ENCODE results near the gene MIF4GD.

MIF4GD gene

DNA sequence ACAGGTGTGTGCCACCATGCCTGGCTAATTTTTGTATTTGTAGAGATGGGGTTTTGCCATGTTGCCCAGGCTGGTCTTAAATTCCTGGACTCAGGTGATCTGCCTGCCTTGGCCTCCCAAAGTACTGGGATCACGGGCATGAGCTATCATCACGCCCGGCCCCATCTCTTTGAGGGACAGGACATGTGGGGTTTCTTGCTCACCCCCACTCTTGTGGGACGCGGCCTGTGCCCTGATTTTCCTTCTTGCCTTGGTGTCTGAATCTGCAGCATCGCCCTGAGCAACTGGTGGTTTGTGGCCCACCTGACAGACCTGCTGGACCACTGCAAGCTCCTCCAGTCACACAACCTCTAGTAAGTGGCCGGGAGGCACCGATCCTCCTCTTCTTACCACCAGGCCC, 40.0 kb downstream of the MIF4GD start:
- no peak for DNase-seq

DNA sequence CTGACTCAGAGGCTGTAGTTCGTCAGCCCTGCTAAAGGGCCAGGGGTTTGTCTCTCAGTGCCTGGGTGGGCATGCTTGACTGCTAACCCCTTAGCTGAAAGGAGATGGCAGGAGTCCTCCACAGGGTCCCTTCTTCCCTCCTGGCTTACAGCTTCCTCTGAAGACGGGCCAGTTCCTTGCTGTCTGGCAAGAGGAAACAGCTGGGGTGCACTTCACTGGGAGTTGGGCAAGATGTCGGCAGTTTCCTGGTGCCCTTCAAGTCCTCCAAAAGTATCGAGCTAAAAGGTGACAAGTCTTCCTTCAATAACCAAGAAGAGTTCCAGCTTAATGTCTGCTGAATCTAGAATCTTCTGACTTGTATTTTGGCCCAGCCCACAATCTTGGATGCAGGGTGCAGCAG, 42.2 kb downstream of the MIF4GD start:
- no peak for DNase-seq

DNA sequence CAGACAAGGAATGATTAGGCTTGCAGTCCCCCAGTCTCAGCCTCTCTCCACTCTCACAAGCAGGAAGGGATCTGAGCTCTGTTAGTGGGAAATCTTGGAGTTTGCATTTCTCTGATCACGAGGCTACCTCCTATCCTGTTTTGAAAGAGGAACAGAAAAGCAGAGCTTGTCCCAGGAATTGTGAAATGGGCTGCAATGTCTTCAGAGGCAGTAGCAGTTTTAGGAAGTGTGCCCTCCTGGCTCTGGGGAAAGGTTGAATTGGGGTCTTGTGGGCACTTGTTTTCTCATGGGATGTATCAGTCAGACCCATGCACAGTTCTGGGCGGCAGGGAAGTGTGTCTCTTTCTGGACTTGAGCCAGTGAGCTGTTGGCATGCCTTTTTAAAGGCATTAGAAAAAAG, 42.7 kb downstream of the MIF4GD start:
- no peak for DNase-seq

DNA sequence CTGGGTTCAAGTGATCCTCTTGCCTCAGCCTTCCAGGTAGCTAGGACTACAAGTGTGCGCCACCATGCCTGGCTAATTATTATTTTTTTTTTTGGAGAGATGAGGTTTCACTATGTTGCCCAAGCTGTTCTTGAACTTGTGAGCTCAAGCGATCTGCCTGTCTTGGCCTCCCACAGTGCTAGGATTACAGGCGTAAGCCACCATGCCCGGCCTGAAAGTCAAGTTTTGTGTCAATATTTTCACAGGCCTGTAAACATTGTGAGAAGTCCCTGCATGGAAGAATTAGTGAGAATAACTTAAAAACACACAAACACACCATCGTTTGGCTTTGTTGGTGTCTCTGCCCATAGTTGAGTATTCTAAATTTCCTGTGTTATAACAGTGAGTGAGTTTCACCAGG, 43.3 kb downstream of the MIF4GD start:
- no peak for DNase-seq

DNA sequence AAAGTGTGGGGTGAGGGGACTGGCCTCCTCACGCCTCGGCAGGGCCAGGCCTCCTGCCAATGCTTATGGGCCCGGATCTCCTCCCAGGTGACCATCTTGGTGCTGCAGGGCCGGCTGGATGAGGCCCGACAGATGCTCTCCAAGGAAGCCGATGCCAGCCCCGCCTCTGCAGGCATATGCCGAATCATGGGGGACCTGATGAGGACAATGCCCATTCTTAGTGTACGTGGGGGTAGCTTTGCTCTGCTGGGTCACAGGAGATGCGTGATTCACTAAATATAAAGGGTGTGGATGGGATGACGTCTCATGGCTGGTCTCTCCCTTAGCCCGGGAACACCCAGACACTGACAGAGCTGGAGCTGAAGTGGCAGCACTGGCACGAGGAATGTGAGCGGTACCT, 46.0 kb downstream of the MIF4GD start:
- no peak for DNase-seq

DNA sequence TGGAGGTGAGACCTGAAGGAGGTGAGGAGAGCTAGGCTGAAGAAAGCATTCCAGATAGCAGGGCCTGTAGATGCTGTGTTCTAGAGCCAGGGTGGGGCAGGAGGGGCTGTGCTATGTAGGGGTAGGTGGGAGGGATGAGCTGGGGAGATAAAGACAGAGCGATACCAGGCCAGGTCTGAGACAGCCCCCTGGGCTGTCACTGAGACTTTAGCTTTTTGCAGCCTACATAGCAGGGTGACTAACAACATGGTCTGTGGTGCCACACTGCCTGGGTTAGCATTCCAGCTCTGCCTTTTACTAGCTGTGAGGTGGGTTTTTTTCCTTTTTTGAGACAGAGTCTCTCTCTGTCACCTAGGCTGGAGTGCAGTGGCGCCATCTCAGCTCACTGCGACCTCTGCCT, 51.2 kb downstream of the MIF4GD start:
- DNase-seq = no peak

DNA sequence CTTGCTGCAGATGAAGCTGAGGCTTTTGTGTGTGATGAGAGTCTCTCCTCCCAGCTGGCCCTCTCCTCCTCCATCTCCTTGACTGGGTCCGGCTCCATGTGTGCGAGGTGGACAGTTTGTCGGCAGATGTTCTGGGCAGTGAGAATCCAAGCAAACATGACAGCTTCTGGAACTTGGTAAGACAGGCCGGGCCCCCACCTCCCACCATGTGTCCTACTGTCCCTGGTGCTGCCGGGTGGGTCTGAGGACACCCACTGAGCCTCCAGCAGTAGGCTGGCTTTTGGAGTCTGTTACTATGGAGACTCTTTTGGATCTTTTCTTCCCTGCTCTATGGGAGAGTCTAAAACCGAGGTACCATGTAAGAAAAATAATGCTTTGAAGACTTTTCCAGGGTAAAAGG, 52.9 kb downstream of the MIF4GD start:
- no peak for DNase-seq
